PFSK-1 (cell line): ENCODE measurements around the gene GSG1L.

ENCODE experiments used
- FOXP2 ChIP-seq: optimal IDR thresholded peaks from 2 replicates; pipeline ENCODE3; 2011; ENCODE audit warnings: borderline replicate concordance, control low read depth, inconsistent platforms; ENCODE audit not compliant: insufficient read depth; ENCODE audit errors: extremely low read length, extremely low read depth
- POLR2AphosphoS5 ChIP-seq: IDR thresholded peaks from 2 replicates; pipeline ENCODE4 v1.6.1; 2012; ENCODE audit warnings: low read depth, mild to moderate bottlenecking, control low read depth, low read length, moderate library complexity
- REST ChIP-seq, 2 experiments: IDR thresholded peaks; 2 replicates each; pipeline versions ENCODE4 v1.6.1 to v1.8.0; 2011 to 2012; ENCODE audit warnings: low read depth in 2 of 2, low read length in 2 of 2, control low read depth in 1 of 2, inconsistent platforms in 1 of 2, mild to moderate bottlenecking in 1 of 2, moderate library complexity in 1 of 2; ENCODE audit not compliant: insufficient read depth in 1 of 2
- SIN3A ChIP-seq: IDR thresholded peaks from 2 replicates; pipeline ENCODE4 v1.6.1; 2012; ENCODE audit warnings: mild to moderate bottlenecking, low read length, moderate library complexity, borderline replicate concordance; ENCODE audit not compliant: insufficient read depth
- TAF1 ChIP-seq: IDR thresholded peaks from 2 replicates; pipeline ENCODE4 v1.6.1; 2012; ENCODE audit warnings: low read length, control low read depth, borderline replicate concordance; ENCODE audit not compliant: insufficient read depth

Gene GSG1L

GRCh38 chr16:27849621-27850020 is 213.9 kb downstream of the GSG1L start:
- no peak for TF ChIP-seq FOXP2
- TF ChIP-seq TAF1: no peak
- no peak for TF ChIP-seq SIN3A
- no peak for TF ChIP-seq POLR2AphosphoS5
- no peak for TF ChIP-seq REST (IDR thresholded peaks at IDR 0.05; ENCODE audit: insufficient read depth in 1 of 2, low read depth in 2 of 2, low read length in 2 of 2)

- TF ChIP-seq POLR2AphosphoS5: no peak
- TF ChIP-seq REST (IDR thresholded peaks at IDR 0.05; ENCODE audit: insufficient read depth in 1 of 2, low read depth in 2 of 2, low read length in 2 of 2): no peak
- no peak for TF ChIP-seq FOXP2
- TF ChIP-seq TAF1: no peak
- TF ChIP-seq SIN3A: no peak
Measured at GRCh38 chr16:27847030-27847550, 216.4 kb downstream of the GSG1L start.

GRCh38 chr16:27844826-27845225 is 218.7 kb downstream of the GSG1L start:
- TF ChIP-seq TAF1 (no peak), POLR2AphosphoS5 (no peak), REST (IDR thresholded peaks at IDR 0.05; ENCODE audit: insufficient read depth in 1 of 2, low read depth in 2 of 2, low read length in 2 of 2) (no peak)

GRCh38 chr16:27843800-27844199 is 219.7 kb downstream of the GSG1L start:
- TF ChIP-seq REST (IDR thresholded peaks at IDR 0.05; ENCODE audit: insufficient read depth in 1 of 2, low read depth in 2 of 2, low read length in 2 of 2) (no peak), SIN3A (no peak), TAF1 (no peak), FOXP2 (no peak), POLR2AphosphoS5 (no peak)

- TF ChIP-seq REST (IDR thresholded peaks at IDR 0.05; ENCODE audit: insufficient read depth in 1 of 2, low read depth in 2 of 2, low read length in 2 of 2) (no peak), TAF1 (no peak), FOXP2 (no peak), POLR2AphosphoS5 (no peak), SIN3A (no peak)
Measured at GRCh38 chr16:27841911-27842310, 221.6 kb downstream of the GSG1L start.
